Activated CD4-positive, alpha-beta T cell treated with anti-CD3 and anti-CD28 coated beads for 36 hours (primary cell): ENCODE data around the gene DDX42. TPM values are rescaled to one million over a fixed set of nuclear protein-coding genes. Genes with fewer than 3 reads are reported as not detected.

Experiments
- ATAC-seq: fragments of 200-7000 bp; cut with Tn5 transposase; one replicate; pipeline ENCODE4 v1.10.0; 2021; ENCODE audit warnings: mild to moderate bottlenecking, moderate library complexity
- CTCF ChIA-PET: fragments of 350-600 bp; sonication (Branson Sonifier 250); formaldehyde crosslinking; loops from one replicate; lab custom pipeline; 2021; ENCODE audit warnings: antibody characterized with exemption; lab: Charles Lee
- POLR2A ChIA-PET: fragments of 350-600 bp; sonication (Branson Sonifier 250); formaldehyde crosslinking; loops from one replicate; lab custom pipeline; 2021; ENCODE audit warnings: antibody characterized with exemption, inconsistent platforms; lab: Charles Lee
- DNase-seq: peaks from one replicate; pipeline ENCODE4 v3.0.0-alpha.2; 2020
- H3K27ac Mint-ChIP-seq: one replicate; pipeline ENCODE4 v1.8.0; 2021; ENCODE audit warnings: mixed read lengths
- H3K27me3 Mint-ChIP-seq: one replicate; pipeline ENCODE4 v1.8.0; 2021; ENCODE audit warnings: mixed read lengths
- H3K36me3 Mint-ChIP-seq: one replicate; pipeline ENCODE4 v1.8.0; 2021; ENCODE audit warnings: low read depth, mixed read lengths
- H3K4me1 Mint-ChIP-seq: one replicate; pipeline ENCODE4 v1.8.0; 2021; ENCODE audit warnings: mixed read lengths
- H3K4me3 Mint-ChIP-seq: one replicate; pipeline ENCODE4 v1.8.0; 2021; ENCODE audit warnings: mild to moderate bottlenecking, moderate library complexity, mixed read lengths
- H3K9me3 Mint-ChIP-seq: one replicate; pipeline ENCODE4 v1.8.0; 2021; ENCODE audit warnings: low read depth, mixed read lengths
- intact Hi-C, 2 experiments: fragments of 100-400 bp; cut with DNase I in 1 of 2; cut with micrococcal nuclease in 1 of 2; formaldehyde crosslinking; loops; one replicate each; pipeline versions ENCODE4 v1.14.2 to v1.15.1; 2022 to 2024; cut with DNase I, micrococcal nuclease
- total RNA-seq, 2 experiments: library from RNA; stranded (reverse); gene quantifications; one replicate each; pipeline ENCODE4 v1.2.3, GENCODE V29; 2021

Gene DDX42
- 100 to 1,000 TPM; 109 to 173 TPM for total RNA-seq

DNA sequence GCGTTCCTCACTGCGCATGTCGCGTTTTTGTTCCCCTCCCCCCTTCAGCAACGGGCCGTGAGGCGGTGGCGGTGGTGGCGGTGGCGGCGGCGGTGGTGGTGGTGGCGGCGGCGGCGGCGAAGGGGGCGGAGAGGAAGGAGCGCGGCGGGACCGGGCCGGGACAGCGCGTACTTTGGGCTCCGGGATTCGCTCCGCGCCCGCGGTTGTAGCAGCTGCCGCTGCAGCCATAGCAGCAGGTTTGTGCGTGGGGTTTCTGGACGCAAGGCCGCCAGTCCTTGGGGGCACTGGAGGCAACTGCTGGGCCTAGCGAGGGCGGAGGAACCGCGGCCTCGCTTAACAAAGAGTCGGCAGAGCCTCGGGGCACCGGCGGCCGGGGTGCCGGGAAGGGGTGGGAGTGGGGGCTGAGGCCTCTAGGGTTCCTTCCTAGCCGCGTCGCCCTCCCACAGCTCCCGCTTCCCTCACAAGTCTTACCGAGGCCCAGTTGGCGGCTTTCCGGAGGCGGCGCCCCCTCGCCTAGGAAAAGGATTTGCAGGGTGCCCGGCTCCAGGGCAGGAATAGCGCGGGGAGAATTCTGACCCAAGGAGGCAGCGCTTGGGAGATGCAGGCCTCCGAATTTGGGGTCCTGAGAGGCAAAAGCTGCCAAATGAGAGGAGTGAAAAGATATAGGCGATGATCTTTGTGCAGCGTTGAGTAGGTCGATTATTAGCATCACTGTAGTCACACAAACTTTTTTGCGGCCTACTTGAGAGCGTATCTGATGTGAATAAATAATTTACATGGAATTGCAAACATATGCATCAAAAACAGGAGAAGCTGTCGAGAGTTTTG is at the start of gene DDX42:
Gene DDX42, plus strand, starts transcription at position 30 of the 828 bp plus-strand sequence. CDS start 12,880 bp downstream, outside the sequence.
- no peak for ATAC-seq

GRCh38 chr17:63735691-63736090 is 38.3 kb upstream of the DDX42 start:
- ChIA-PET CTCF (interaction anchor here (0.8 to 0.9 kb wide), 2 partner anchors 43 to 165 kb away, joined by 3 read pairs; no protein-coding TSS in a partner anchor), POLR2A (interaction anchor here (0.9 kb wide), 1 partner anchor 16 kb away, joined by 3 read pairs; no protein-coding TSS in a partner anchor)
- no peaks in the 10 kb centered on the region for H3K27me3 Mint-ChIP-seq
- no peak overlapping the region for H3K27ac Mint-ChIP-seq
- DNase-seq (no peak), ATAC-seq (no peak)
- peaks cover 17% of the 10 kb centered on the region for H3K4me1 Mint-ChIP-seq
- intact Hi-C loops: no loop called here
- H3K9me3 Mint-ChIP-seq: no peaks in the 10 kb centered on the region
- H3K36me3 Mint-ChIP-seq: no peaks in the 10 kb centered on the region
- no peak overlapping the region for H3K4me3 Mint-ChIP-seq

More for the DNA sequence above, at the start of gene DDX42:
- Mint-ChIP-seq H3K27me3 (no peaks in the 10 kb centered on the region), H3K4me3 (peak within 1 kb of the TSS; percentile 98), H3K4me1 (peaks cover 54% of the 10 kb centered on the region), H3K9me3 (no peaks in the 10 kb centered on the region), H3K36me3 (peaks cover 40% of the 10 kb centered on the region), H3K27ac (peak within 1 kb of the TSS; percentile 97)
- peak; percentile 94 for DNase-seq
- ChIA-PET CTCF (interaction anchor here (0.6 to 1.7 kb wide), 14 partner anchors 9 to 349 kb away, joined by 3 to 6 read pairs (median 3); no protein-coding TSS in a partner anchor), POLR2A (interaction anchor here (0.6 to 3.0 kb wide), 18 partner anchors 8 to 153 kb away, joined by 3 to 16 read pairs (median 6); partner anchors contain the start of genes MAP3K3, PSMC5 and STRADA)
- intact Hi-C loops: loop anchor here (5.0 to 10.0 kb wide), 4 partner anchors 150 to 490 kb away; partner anchors contain the start of genes CYB561 (in 1 of the 2), MAP3K3 (in 1 of the 2) and TEX2 (in 1 of the 2)

- no peak for DNase-seq
- peak overlapping the region; percentile 91 for H3K4me3 Mint-ChIP-seq
- H3K27me3 Mint-ChIP-seq: no peaks in the 10 kb centered on the region
- peak overlapping the region; percentile 95 for H3K27ac Mint-ChIP-seq
- H3K4me1 Mint-ChIP-seq: peaks cover 29% of the 10 kb centered on the region
- CTCF ChIA-PET: interaction anchor here (1.2 to 1.7 kb wide), 3 partner anchors 19 to 38 kb away, joined by 3 to 6 read pairs (median 5); no protein-coding TSS in a partner anchor
- no peak for ATAC-seq
- H3K9me3 Mint-ChIP-seq: no peaks in the 10 kb centered on the region
- intact Hi-C loops: loop anchor here (1.0 to 5.0 kb wide), 11 partner anchors 33 to 773 kb away; partner anchors contain the start of genes CCDC47 (in 2 of the 2), FTSJ3 (in 2 of the 2), PSMC5 (in 2 of the 2) and CEP95 (in 1 of the 2)
- peaks cover 6% of the 10 kb centered on the region for H3K36me3 Mint-ChIP-seq
- POLR2A ChIA-PET: interaction anchor here (0.6 to 1.3 kb wide), 5 partner anchors 9 to 137 kb away, joined by 3 to 5 read pairs (median 3); partner anchors contain the start of genes CCDC47 and MAP3K3
Measured at GRCh38 chr17:63740464-63741142, 33.4 kb upstream of the DDX42 start.

DNA sequence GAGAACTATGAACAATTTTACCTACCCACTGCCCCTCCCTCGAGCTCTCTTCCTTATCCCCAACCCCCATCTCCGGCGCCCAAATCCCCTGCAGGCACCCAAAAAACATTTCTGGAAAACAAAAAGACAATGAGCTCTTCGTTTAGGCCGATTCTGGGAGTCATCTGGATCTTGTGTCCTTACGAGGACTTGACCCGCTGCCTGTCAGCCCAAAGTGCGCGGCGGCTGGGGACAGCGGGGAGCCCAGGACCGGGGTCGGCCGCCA is 32.9 kb upstream of the DDX42 start:
- Mint-ChIP-seq H3K36me3 (peaks cover 11% of the 10 kb centered on the region), H3K4me1 (peaks cover 29% of the 10 kb centered on the region), H3K27me3 (no peaks in the 10 kb centered on the region), H3K4me3 (peak overlapping the region; percentile 91), H3K9me3 (no peaks in the 10 kb centered on the region), H3K27ac (peak overlapping the region; percentile 95)
- ATAC-seq: peak; percentile 11
- ChIA-PET POLR2A (interaction anchor here (0.6 to 1.3 kb wide), 3 partner anchors 29 to 138 kb away, joined by 3 to 5 read pairs (median 3); partner anchors contain the start of gene CCDC47), CTCF (interaction anchor here (1.2 to 1.7 kb wide), 3 partner anchors 16 to 39 kb away, joined by 3 to 6 read pairs (median 5); no protein-coding TSS in a partner anchor)
- intact Hi-C loops: loop anchor here (1.0 to 5.0 kb wide), 11 partner anchors 32 to 774 kb away; partner anchors contain the start of genes CCDC47 (in 2 of the 2), FTSJ3 (in 2 of the 2), PSMC5 (in 2 of the 2) and CEP95 (in 1 of the 2)
- DNase-seq: no peak

DNA sequence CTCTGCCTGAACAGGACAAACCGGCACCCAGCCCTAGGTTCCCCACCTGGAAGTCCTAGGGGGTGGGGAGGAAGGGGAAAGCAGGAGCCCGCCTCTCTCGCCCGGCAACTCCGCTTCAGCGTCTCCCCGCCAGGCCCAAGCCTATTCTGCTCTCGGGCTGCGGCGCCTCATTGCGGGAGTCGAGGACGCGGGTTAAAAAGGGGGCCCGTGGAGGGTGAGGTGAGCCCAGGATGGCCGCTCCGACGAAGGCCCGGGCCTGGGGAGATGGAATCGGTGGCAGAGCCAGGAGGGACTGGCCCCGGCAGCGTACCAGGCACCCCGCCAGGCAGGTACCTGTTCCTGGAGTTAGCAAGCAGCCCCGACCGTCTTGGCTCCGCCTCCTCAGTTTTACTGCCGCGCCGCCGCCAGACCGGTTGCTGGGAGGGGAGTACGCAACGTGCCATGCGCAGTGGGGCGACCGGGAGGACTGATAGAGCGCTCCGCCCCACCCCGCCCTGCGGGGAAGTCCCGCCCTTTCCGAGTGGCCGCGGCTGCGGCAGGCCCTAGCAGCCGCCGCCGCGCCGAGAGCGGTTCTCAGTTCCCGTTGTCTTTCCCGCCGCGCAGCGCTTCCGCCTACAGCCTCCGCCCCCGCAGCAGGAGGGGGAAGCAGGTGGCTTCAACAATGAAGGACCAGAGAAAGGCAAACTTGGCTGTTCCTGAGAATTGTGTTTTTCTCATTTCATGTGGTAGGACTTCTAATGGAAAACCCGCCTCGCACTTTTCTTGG is 32.4 kb upstream of the DDX42 start, which contains the start of gene STRADA:
Gene STRADA, minus strand, starts transcription at position 392 of the 766 bp plus-strand sequence. CDS start 13,430 bp downstream, outside the sequence.
- H3K27ac Mint-ChIP-seq: peak within 1 kb of the TSS; percentile 95
- peak within 1 kb of the TSS; percentile 91 for H3K4me3 Mint-ChIP-seq
- CTCF ChIA-PET: interaction anchor here (1.2 to 1.7 kb wide), 7 partner anchors 9 to 335 kb away, joined by 3 to 6 read pairs (median 5); no protein-coding TSS in a partner anchor
- H3K27me3 Mint-ChIP-seq: no peaks in the 10 kb centered on the region
- H3K36me3 Mint-ChIP-seq: peaks cover 13% of the 10 kb centered on the region
- peaks cover 29% of the 10 kb centered on the region for H3K4me1 Mint-ChIP-seq
- peak; percentile 94 for ATAC-seq
- POLR2A ChIA-PET: interaction anchor here (0.8 to 1.5 kb wide), 5 partner anchors 10 to 86 kb away, joined by 5 to 16 read pairs (median 6); partner anchors contain the start of genes CCDC47 and DDX42
- DNase-seq: peak; percentile 100
- no peaks in the 10 kb centered on the region for H3K9me3 Mint-ChIP-seq
- intact Hi-C loops: loop anchor here (1.0 to 5.0 kb wide), 11 partner anchors 32 to 774 kb away; partner anchors contain the start of genes CCDC47 (in 2 of the 2), FTSJ3 (in 2 of the 2), PSMC5 (in 2 of the 2) and CEP95 (in 1 of the 2)

- ATAC-seq (peak; percentile 76), DNase-seq (peak; percentile 48)
- Mint-ChIP-seq H3K9me3 (no peaks in the 10 kb centered on the region), H3K4me3 (peak overlapping the region; percentile 50), H3K36me3 (peaks cover 50% of the 10 kb centered on the region), H3K27me3 (no peaks in the 10 kb centered on the region), H3K27ac (peak overlapping the region; percentile 81), H3K4me1 (peaks cover 21% of the 10 kb centered on the region)
- CTCF ChIA-PET: interaction anchor here (0.7 to 0.9 kb wide), 2 partner anchors 17 to 70 kb away, joined by 3 to 4 read pairs; no protein-coding TSS in a partner anchor
- intact Hi-C loops: loop anchor here in 1 of 2 experiments (2.0 kb wide), 1 partner anchor 17 kb away; no protein-coding TSS in a partner anchor
- POLR2A ChIA-PET: interaction anchor here (0.8 to 1.0 kb wide), 2 partner anchors 9 to 16 kb away, joined by 3 to 5 read pairs; no protein-coding TSS in a partner anchor
Measured at GRCh38 chr17:63751806-63752205, 22.2 kb upstream of the DDX42 start.

DNA sequence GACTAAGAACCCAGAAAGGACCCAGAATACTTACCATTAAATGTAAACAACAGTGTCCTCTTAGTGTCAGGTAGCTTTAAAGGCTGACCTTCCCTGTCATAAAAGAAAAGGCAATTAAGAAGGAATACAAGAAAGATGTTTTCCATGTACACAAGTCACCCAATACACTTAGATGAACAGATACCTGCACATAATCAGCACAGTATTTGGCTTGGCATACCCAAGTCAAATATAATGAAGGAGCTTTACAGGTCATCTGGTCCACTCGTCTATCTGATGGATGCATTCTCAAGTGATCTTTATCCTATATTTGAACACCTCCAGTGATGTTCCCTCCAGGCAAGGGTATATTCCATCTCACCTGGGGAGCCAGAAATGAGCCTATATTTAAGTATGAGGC is 21.3 kb upstream of the DDX42 start:
- CTCF ChIA-PET: no interaction called here
- intact Hi-C loops: no loop called here

GRCh38 chr17:63753215-63753614 is 20.8 kb upstream of the DDX42 start:
- ChIA-PET CTCF (no interaction called here), POLR2A (no interaction called here)
- Mint-ChIP-seq H3K27ac (peak overlapping the region; percentile 42), H3K4me3 (no peak overlapping the region), H3K4me1 (peaks cover 21% of the 10 kb centered on the region), H3K36me3 (peaks cover 54% of the 10 kb centered on the region), H3K9me3 (no peaks in the 10 kb centered on the region), H3K27me3 (no peaks in the 10 kb centered on the region)
- intact Hi-C loops: no loop called here
- DNase-seq (no peak), ATAC-seq (peak; percentile 67)

More for the DNA sequence above, 21.3 kb upstream of the DDX42 start:
- DNase-seq: no peak
- Mint-ChIP-seq H3K4me3 (no peak overlapping the region), H3K27ac (no peak overlapping the region), H3K9me3 (no peaks in the 10 kb centered on the region), H3K4me1 (peaks cover 21% of the 10 kb centered on the region), H3K36me3 (peaks cover 51% of the 10 kb centered on the region), H3K27me3 (no peaks in the 10 kb centered on the region)
- POLR2A ChIA-PET: interaction anchor here (1.0 kb wide), 1 partner anchor 10 kb away, joined by 5 read pairs; no protein-coding TSS in a partner anchor
- no peak for ATAC-seq

DNA sequence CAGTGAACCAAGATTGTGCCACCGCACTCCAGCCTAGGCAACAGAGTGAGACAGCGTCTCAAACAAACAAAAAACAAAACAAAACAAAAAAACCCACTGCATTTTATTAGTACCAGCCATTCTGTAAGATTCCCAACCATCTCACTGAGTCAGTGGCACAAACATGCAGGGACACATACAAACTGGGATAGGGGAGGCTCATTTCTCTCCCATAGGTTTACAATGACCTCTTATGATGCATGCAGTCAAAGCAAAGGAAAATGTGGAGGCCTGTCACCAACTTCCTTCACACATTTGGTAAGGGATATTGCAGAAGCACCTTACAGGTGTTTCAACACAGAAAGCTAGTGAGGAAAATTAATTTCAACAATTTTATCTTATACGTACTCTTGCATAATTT is 19.9 kb upstream of the DDX42 start:
- ChIA-PET POLR2A (no interaction called here), CTCF (no interaction called here)
- H3K27me3 Mint-ChIP-seq: no peaks in the 10 kb centered on the region
- peaks cover 54% of the 10 kb centered on the region for H3K36me3 Mint-ChIP-seq
- intact Hi-C loops: no loop called here
- peaks cover 21% of the 10 kb centered on the region for H3K4me1 Mint-ChIP-seq
- H3K9me3 Mint-ChIP-seq: no peaks in the 10 kb centered on the region
- no peak overlapping the region for H3K4me3 Mint-ChIP-seq
- H3K27ac Mint-ChIP-seq: no peak overlapping the region
- ATAC-seq (no peak), DNase-seq (no peak)

DNA sequence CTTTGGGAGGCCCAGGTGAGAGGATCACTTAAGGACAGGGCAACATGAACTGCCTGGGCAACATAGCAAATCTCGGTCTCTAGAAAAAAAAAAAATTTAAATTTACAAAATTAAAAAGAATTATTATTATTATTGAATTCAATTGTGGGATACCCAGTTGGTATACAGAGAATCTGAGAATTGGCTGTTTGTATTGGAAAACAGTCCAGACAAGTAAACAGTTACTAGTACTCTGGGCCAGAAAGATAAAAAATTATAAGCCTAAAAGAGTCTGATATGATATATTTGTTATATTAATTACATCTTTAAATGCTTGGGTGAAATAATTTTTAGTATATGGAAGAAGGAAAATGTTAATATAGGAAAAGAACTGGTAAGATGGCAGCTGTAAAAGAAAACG is 15.5 kb upstream of the DDX42 start:
- ChIA-PET POLR2A (no interaction called here), CTCF (no interaction called here)
- no peak for DNase-seq
- intact Hi-C loops: no loop called here
- H3K9me3 Mint-ChIP-seq: no peaks in the 10 kb centered on the region
- no peak for ATAC-seq
- no peak overlapping the region for H3K27ac Mint-ChIP-seq
- H3K27me3 Mint-ChIP-seq: no peaks in the 10 kb centered on the region
- H3K4me1 Mint-ChIP-seq: peaks cover 9% of the 10 kb centered on the region
- no peak overlapping the region for H3K4me3 Mint-ChIP-seq
- H3K36me3 Mint-ChIP-seq: peaks cover 61% of the 10 kb centered on the region
